Measurements from ENCODE around the gene AGXT.
A peak's percentile ranks its signal among the peaks of the same experiment; 100 is the strongest.

The AGXT gene

GRCh38 chr2:240898108-240898730 lies 29.6 kb downstream of the AGXT start:
- no peak for DNase-seq (ENCODE audit: low read depth in 2 of 2)

DNA sequence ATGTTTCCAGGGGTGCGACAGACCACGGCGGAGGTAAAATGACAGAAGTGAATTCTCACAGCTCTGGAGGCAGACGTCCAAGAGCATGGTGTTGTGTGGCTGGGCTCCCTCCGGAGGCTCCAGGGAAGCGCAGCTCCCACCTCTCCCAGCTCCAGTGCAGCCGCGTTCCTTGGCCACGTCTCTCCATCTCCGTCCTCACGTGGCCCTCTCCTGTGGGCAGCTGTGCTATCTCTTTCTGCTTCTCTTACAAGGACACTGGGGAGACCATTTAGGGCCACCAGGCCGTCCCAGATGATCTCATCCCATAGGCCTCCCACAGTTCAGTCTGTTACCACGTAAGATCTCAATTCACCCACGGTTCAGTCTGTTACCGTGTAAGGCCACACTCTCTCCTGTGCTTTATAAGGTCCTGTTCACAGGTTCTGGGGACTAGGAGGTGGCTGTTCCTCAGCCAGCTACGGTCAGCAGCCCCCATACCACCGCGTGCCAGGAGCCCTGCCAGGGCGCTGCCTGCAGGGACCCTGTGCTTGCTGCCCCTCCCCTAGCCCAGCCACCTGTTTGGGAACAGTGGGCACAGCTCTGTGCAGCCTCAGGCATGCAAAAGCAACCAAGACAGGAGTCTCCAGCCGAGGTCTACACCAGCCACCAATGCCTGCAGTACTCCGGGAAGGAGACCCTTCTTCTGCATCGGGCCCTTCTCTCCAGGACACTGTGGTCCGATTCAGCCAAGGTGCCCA lies 30.3 kb downstream of the AGXT start:
- DNase-seq (ENCODE audit: low read depth in 2 of 2), result no peak

DNA sequence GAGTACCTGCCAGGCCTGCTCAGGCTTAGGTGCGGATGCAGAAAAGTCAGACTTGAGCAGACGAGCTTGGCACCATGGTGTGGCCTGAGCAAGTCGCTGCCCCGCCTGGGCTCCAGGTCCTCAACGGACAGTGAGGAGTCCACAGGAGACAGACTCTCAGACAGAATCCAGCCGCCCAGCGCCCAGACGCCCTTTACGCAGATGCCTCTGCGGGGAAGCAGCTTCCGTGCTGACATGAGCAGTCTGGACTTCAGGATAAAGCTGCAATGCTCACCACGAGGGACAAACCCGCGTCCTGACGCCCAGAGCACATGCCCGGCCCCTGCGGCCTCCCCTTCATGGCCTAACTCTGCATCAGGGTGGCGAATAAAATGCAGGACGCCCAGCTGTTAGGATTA lies 30.8 kb downstream of the AGXT start:
- DNase-seq (ENCODE audit: low read depth in 2 of 2), result no peak

- DNase-seq (ENCODE audit: low read depth in 2 of 2), result no peak
These were observed 31.7 kb downstream of the AGXT start for GRCh38 chr2:240900141-240900860.

DNA sequence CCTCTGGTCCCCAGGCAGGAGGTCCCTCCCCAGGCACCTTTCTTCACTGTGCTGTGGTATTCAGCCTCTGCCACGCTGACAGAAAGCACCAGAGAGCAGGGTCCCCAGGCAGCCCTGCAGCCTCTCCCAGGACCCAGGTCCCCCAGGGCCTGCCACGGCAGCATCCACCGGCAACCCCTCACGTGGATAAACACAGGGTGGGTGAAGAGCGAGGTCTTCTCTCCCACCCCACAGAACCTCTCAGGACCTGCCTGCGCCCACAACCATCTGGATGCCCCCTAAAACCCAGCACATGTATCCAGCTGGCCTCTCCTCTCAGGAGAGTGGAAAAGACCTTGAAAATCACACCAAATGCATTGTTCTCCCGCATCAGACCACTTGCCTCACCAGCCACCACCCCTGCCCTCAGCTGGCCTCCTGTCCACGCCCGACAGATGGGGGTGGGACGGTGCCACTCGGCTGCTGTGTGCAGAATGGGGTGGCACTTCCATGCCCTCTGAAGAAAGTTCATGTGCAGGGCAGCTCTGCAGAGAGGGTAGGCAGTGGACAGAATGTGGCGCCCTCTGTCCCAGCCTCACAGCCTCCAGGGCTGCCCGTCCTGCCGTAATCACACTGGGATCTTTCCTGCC lies 33.5 kb downstream of the AGXT start:
- DNase-seq (ENCODE audit: low read depth in 2 of 2), result no peak

- DNase-seq (ENCODE audit: low read depth in 2 of 2), result no peak
These were observed 34.0 kb downstream of the AGXT start for GRCh38 chr2:240902615-240903041.

DNA sequence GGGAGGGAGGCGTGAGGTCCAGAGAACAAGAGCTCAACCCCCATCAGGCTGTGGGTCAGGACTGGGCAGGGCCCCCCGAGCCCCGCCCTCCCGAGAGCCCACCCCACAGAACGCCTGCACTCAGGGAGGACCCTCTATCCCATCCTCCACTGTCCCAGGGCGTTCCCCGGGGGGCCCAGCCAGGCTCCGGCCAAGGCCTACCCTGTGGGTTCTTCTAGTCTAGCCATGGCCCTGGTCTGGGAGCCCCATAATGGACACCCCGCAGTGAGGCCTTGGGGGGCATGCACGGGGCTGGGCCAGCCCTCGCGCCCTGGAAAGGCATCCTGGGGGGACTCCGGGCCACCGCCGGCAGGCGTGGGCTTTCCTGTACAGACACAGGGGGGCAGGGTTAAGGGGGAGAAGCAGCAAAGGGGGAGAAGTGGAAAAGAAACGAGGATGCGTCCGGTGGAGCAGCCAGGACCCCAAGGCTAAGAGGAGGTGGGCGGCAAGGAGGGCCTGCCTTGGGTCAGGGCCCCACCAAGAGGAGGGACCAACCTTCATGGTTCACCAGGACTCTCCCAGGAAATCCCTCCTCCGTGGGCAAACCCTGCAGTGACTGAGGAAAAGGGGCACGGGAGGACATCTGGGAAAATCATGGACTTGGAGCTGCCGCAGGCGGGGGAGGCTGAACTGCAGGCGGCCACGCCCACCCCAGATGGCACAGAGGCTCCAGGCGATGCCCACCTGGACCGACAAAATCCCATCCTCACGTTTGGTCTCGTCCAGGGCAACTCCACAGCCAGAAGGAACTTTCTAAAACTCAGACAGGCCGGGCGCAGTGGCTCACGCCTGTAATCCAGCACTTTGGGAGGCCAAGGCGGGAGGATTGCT lies 34.8 kb downstream of the AGXT start:
- DNase-seq (ENCODE audit: low read depth in 2 of 2), result no peak

- DNase-seq (ENCODE audit: low read depth in 2 of 2), result no peak
These were observed 35.9 kb downstream of the AGXT start for GRCh38 chr2:240904216-240905175.

DNA sequence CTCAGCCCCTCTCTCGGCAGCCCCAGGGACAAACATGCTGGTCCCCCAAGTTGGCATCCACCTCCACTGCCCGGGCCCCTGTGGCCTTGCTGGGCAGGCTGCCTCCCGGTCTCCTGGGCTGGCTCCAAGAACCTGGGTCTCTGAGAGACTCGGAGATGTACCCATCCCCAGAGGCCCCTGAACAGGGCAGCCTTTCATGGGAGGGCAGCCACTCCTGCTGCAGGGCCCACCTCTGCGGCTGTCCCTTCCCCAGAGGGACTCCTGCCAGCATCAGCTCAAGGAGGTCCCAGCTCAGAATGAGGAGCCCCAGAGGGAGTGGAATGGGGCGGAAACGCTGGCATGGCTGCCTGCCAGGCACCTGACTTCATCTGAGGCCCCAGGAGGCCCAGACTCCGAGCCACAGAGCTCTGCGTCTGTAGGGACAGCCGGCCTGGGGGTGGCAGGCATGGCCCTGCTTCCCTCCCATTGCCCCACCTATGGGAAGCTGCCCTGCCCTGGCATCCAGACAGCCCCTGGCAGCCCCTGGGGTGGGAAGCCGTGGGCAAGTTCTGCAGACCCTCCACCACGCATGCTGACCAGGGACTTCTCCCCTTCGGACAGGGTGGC lies 36.7 kb downstream of the AGXT start:
- no peak for DNase-seq (ENCODE audit: low read depth in 2 of 2)

DNA sequence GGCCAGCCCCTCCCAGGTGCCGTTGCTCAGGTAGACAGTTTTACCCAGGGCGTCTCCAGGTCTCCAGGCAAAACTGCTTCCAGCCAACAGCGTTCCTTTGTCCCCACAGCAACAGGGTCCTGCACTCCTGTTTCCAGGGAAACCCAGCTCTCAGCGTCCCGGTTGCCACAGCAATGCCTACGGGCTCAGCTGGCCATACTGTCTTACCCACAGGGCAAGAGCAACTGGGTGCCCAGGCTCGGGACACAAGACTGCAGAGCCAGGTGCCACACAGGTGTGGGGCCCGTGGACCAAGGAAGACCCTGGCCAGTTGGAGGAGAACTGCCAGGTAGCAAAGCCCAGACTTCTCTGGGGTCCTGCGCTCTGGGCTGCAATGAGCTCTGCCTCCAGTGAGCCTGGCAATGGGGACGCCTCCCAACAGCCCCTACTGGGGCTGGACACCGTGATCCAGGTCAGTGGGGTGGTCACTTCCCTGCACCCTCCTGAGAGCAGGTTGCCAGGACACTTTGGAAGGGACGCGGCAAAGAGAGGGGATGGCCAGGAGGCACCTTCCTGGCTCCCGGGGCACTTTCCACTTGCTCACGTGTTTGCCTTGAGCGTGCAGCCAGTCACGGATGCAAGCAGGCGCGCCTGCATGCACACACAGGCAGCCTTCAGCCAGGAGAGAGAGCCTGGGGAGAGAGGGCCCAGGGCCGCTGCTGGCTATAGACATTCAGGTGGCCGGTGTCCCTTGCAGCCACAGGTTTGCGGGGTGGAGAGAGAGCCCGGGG lies 37.7 kb downstream of the AGXT start, which contains the start of gene CROCC2:
CROCC2 (plus strand) TSS at position 196 of the 770 bp plus-strand sequence; CDS start at position 374, 178 bp downstream.
- DNase-seq (ENCODE audit: low read depth in 2 of 2), result no peak

- DNase-seq (ENCODE audit: low read depth in 2 of 2), result no peak
These were observed 38.4 kb downstream of the AGXT start for GRCh38 chr2:240906911-240907590.

GRCh38 chr2:240909216-240909974 lies 40.8 kb downstream of the AGXT start:
- no peak for DNase-seq (ENCODE audit: low read depth in 2 of 2)

DNA sequence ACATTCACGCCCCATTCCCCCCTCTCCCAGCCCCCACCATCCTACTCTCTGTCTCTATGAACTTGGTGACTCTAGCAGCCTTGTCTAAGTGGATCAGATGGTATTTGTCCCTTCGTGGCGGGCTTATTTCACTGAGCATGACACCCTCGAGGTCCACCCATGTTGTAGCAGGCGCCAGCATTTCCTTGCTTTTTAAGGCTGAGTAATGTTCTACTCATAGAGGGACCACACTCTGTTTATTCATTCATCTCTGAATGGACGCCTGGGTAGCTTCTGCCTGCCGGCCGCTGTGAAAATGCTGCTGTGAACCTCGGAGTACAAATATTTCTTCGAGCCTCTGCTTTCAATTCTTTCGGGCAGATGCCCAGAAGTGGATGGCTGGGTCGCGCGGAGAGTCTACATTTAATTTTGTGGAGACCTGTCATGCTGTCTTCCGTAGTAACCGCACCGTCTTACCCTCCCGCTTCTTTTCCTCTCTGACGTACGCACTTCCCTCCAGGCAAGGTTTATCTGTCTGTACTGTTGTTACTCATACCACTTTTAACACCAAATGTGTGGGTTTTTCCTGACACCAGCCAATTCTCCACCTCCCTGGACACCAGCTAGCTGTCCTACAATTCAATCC lies 43.1 kb downstream of the AGXT start:
- no peak for DNase-seq (ENCODE audit: low read depth in 2 of 2)

DNA sequence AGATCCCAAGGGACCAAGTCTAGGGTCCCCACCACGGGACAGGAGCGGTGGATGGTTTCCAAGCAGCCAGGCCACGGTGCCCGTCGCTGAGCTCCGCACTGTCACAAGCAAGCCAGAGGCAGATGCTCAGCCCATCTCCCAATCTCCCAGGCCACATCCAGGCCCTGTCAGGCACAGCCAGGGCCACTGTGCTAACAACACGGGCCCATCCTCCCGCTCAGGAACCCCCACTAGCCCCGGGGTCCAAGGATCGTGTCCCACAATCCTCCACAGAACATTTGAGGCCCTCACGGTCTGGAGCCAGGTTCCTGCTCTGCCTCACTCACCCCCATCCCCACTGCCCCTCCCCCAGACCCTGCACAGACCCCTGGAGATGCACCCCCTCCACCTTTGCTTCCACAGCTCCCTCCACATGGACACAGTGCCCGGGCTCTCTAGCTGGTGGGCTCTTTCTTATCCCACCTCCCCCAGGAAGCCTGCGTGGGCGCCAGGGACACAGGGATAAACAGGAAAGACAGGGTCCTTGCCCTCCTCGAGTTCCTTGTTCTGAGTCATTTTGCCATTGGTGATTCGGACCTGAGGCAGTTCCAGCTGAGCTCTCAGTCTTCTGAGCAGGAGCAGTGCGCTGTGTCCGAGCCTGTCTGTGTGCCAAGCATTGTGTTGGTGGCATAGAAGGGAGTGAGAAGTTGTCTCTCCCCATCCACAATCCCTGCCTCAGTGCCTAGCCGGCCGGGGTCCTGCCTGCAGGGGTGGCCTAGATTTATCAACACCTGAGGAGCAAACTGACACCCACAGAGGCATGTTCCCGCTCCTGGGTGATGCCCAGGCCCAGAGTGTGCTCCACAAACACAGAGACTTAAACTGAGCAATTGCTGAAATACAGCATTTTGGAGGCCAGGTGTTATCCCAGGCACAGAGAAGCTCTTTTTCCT lies 44.5 kb downstream of the AGXT start:
- no peak for DNase-seq (ENCODE audit: low read depth in 2 of 2)

DNA sequence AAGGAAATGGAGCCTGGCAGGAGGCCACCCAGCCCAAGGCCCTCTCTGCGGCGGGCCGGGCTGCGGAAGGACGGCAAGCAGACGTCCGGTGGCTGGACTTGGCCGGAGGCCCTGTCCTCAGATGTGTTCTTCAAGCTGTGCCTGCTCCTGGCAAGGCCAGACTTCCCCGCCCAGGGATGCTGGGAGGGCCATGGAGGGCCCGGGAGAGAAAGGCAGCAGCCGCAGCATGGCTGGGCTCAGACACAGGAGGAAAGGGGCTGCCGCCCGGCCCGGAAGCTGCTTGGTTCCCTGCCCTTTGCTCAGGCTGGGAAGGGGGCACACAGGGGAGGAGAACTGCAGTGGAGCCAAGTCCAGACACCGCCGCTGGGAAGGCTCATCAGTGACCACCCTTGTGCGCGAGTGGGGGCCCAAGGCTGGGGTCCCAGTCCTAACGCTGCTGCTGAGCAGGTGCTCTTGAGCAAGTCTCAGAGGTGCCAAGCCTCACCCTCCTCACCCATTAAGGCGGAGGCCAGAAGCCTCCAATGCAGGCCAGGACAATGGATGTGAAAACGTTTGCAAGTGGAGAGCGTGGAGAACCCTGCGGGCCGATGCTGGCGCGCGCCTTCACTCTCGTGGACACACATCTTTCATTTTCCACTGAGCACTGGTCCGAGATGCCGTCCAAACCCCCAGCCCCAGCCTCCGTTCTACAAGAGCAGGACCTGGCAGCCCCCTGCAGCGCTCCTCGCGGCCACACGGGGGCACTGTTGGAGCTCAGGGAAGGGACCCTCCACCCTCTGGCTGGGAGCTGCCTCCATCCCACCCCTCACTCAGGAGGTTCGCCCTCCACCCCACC lies 45.4 kb downstream of the AGXT start:
- DNase-seq (ENCODE audit: low read depth in 2 of 2), result peak; percentile 19 to 59
